ENCODE data around the gene MARK1. TPM values are rescaled to one million over a fixed set of nuclear protein-coding genes. Genes with fewer than 3 reads are reported as not detected.

Gene MARK1
- total and polyA plus RNA-seq, 9 donors, result 6.5 to 15.3 (median 11.7) TPM

- no CpG with 5 or more reads among the region's 1 CpG for WGBS (ENCODE audit: insufficient coverage)
- DNase-seq, result peak; percentile 45
- Histone ChIP-seq H3K4me3 (ENCODE audit: low read length) (no peak overlapping the region), H3K9me3 (replicated peaks; ENCODE audit: control insufficient read depth, low read depth, low read length) (no peaks in the 10 kb centered on the region), H3K27me3 (ENCODE audit: control insufficient read depth, insufficient read depth, low read length) (no peaks in the 10 kb centered on the region), H3K27ac (ENCODE audit: low read length) (no peak overlapping the region), H3K36me3 (ENCODE audit: control insufficient read depth, insufficient read depth, low read length) (no peaks in the 10 kb centered on the region), H3K4me1 (ENCODE audit: control insufficient read depth, insufficient read depth, low read length) (no peaks in the 10 kb centered on the region)
Measured at GRCh38 chr1:220500372-220500771, 27.6 kb upstream of the MARK1 start.

GRCh38 chr1:220504329-220504728 lies 23.6 kb upstream of the MARK1 start:
- 26% methylated on average over 3 of the region's 5 CpGs for WGBS (ENCODE audit: insufficient coverage)
- Histone ChIP-seq H3K9me3 (replicated peaks; ENCODE audit: control insufficient read depth, low read depth, low read length) (no peaks in the 10 kb centered on the region), H3K27ac (ENCODE audit: low read length) (no peak overlapping the region), H3K4me1 (ENCODE audit: control insufficient read depth, insufficient read depth, low read length) (no peaks in the 10 kb centered on the region), H3K27me3 (ENCODE audit: control insufficient read depth, insufficient read depth, low read length) (no peaks in the 10 kb centered on the region), H3K36me3 (ENCODE audit: control insufficient read depth, insufficient read depth, low read length) (no peaks in the 10 kb centered on the region), H3K4me3 (ENCODE audit: low read length) (no peak overlapping the region)
- peak; percentile 17 for DNase-seq

GRCh38 chr1:220507085-220507484 lies 20.9 kb upstream of the MARK1 start:
- no peak for DNase-seq

GRCh38 chr1:220511179-220511578 lies 16.8 kb upstream of the MARK1 start:
- no peak for DNase-seq
- Histone ChIP-seq H3K36me3 (ENCODE audit: control insufficient read depth, insufficient read depth, low read length) (no peaks in the 10 kb centered on the region), H3K27me3 (ENCODE audit: control insufficient read depth, insufficient read depth, low read length) (no peaks in the 10 kb centered on the region), H3K4me1 (ENCODE audit: control insufficient read depth, insufficient read depth, low read length) (no peaks in the 10 kb centered on the region), H3K9me3 (replicated peaks; ENCODE audit: control insufficient read depth, low read depth, low read length) (no peaks in the 10 kb centered on the region), H3K27ac (ENCODE audit: low read length) (no peak overlapping the region), H3K4me3 (ENCODE audit: low read length) (no peak overlapping the region)
- 86% methylated on average over 3 of the region's 4 CpGs for WGBS (ENCODE audit: insufficient coverage)

More at GRCh38 chr1:220507085-220507484, 20.9 kb upstream of the MARK1 start:
- 90% methylated on average over 1 of the region's 5 CpGs for WGBS (ENCODE audit: insufficient coverage)
- Histone ChIP-seq H3K36me3 (ENCODE audit: control insufficient read depth, insufficient read depth, low read length) (no peaks in the 10 kb centered on the region), H3K4me3 (ENCODE audit: low read length) (no peak overlapping the region), H3K27ac (ENCODE audit: low read length) (no peak overlapping the region), H3K9me3 (replicated peaks; ENCODE audit: control insufficient read depth, low read depth, low read length) (no peaks in the 10 kb centered on the region), H3K27me3 (ENCODE audit: control insufficient read depth, insufficient read depth, low read length) (no peaks in the 10 kb centered on the region), H3K4me1 (ENCODE audit: control insufficient read depth, insufficient read depth, low read length) (no peaks in the 10 kb centered on the region)

GRCh38 chr1:220511785-220512184 lies 16.2 kb upstream of the MARK1 start:
- 57% methylated on average over 4 of the region's 4 CpGs for WGBS (ENCODE audit: insufficient coverage)
- H3K4me1 ChIP-seq (ENCODE audit: control insufficient read depth, insufficient read depth, low read length), result no peaks in the 10 kb centered on the region
- H3K36me3 ChIP-seq (ENCODE audit: control insufficient read depth, insufficient read depth, low read length), result no peaks in the 10 kb centered on the region
- no peaks in the 10 kb centered on the region for H3K9me3 ChIP-seq (replicated peaks; ENCODE audit: control insufficient read depth, low read depth, low read length)
- no peak overlapping the region for H3K4me3 ChIP-seq (ENCODE audit: low read length)
- DNase-seq, result no peak
- H3K27ac ChIP-seq (ENCODE audit: low read length), result no peak overlapping the region
- H3K27me3 ChIP-seq (ENCODE audit: control insufficient read depth, insufficient read depth, low read length), result no peaks in the 10 kb centered on the region

- Histone ChIP-seq H3K27ac (ENCODE audit: low read length) (no peak overlapping the region), H3K4me1 (ENCODE audit: control insufficient read depth, insufficient read depth, low read length) (no peaks in the 10 kb centered on the region), H3K27me3 (ENCODE audit: control insufficient read depth, insufficient read depth, low read length) (no peaks in the 10 kb centered on the region), H3K4me3 (ENCODE audit: low read length) (no peak overlapping the region), H3K36me3 (ENCODE audit: control insufficient read depth, insufficient read depth, low read length) (no peaks in the 10 kb centered on the region), H3K9me3 (replicated peaks; ENCODE audit: control insufficient read depth, low read depth, low read length) (no peaks in the 10 kb centered on the region)
- DNase-seq, result no peak
- WGBS (ENCODE audit: insufficient coverage), result no CpG with 5 or more reads among the region's 4 CpGs
Measured at GRCh38 chr1:220513834-220514233, 14.1 kb upstream of the MARK1 start.

GRCh38 chr1:220514256-220514655 lies 13.7 kb upstream of the MARK1 start:
- no CpG with 5 or more reads among the region's 2 CpGs for WGBS (ENCODE audit: insufficient coverage)
- Histone ChIP-seq H3K36me3 (ENCODE audit: control insufficient read depth, insufficient read depth, low read length) (no peaks in the 10 kb centered on the region), H3K27me3 (ENCODE audit: control insufficient read depth, insufficient read depth, low read length) (no peaks in the 10 kb centered on the region), H3K4me1 (ENCODE audit: control insufficient read depth, insufficient read depth, low read length) (no peaks in the 10 kb centered on the region), H3K4me3 (ENCODE audit: low read length) (no peak overlapping the region), H3K27ac (ENCODE audit: low read length) (no peak overlapping the region), H3K9me3 (replicated peaks; ENCODE audit: control insufficient read depth, low read depth, low read length) (no peaks in the 10 kb centered on the region)
- DNase-seq, result no peak

- no peak overlapping the region for H3K4me3 ChIP-seq (ENCODE audit: low read length)
- H3K27ac ChIP-seq (ENCODE audit: low read length), result peak overlapping the region; percentile 24
- H3K27me3 ChIP-seq (ENCODE audit: control insufficient read depth, insufficient read depth, low read length), result no peaks in the 10 kb centered on the region
- no peaks in the 10 kb centered on the region for H3K36me3 ChIP-seq (ENCODE audit: control insufficient read depth, insufficient read depth, low read length)
- H3K4me1 ChIP-seq (ENCODE audit: control insufficient read depth, insufficient read depth, low read length), result no peaks in the 10 kb centered on the region
- DNase-seq, result no peak
- WGBS (ENCODE audit: insufficient coverage), result 78% methylated on average over 3 of the region's 6 CpGs
- no peaks in the 10 kb centered on the region for H3K9me3 ChIP-seq (replicated peaks; ENCODE audit: control insufficient read depth, low read depth, low read length)
Measured at GRCh38 chr1:220516014-220516721, 11.8 kb upstream of the MARK1 start.

GRCh38 chr1:220516722-220517042 lies 11.3 kb upstream of the MARK1 start:
- H3K36me3 ChIP-seq (ENCODE audit: control insufficient read depth, insufficient read depth, low read length), result no peaks in the 10 kb centered on the region
- DNase-seq, result no peak
- no CpG with 5 or more reads among the region's 2 CpGs for WGBS (ENCODE audit: insufficient coverage)
- H3K27ac ChIP-seq (ENCODE audit: low read length), result no peak overlapping the region
- H3K27me3 ChIP-seq (ENCODE audit: control insufficient read depth, insufficient read depth, low read length), result no peaks in the 10 kb centered on the region
- no peak overlapping the region for H3K4me3 ChIP-seq (ENCODE audit: low read length)
- no peaks in the 10 kb centered on the region for H3K9me3 ChIP-seq (replicated peaks; ENCODE audit: control insufficient read depth, low read depth, low read length)
- no peaks in the 10 kb centered on the region for H3K4me1 ChIP-seq (ENCODE audit: control insufficient read depth, insufficient read depth, low read length)

- Histone ChIP-seq H3K9me3 (replicated peaks; ENCODE audit: control insufficient read depth, low read depth, low read length) (no peaks in the 10 kb centered on the region), H3K4me1 (ENCODE audit: control insufficient read depth, insufficient read depth, low read length) (no peaks in the 10 kb centered on the region), H3K36me3 (ENCODE audit: control insufficient read depth, insufficient read depth, low read length) (no peaks in the 10 kb centered on the region), H3K4me3 (ENCODE audit: low read length) (no peak overlapping the region), H3K27me3 (ENCODE audit: control insufficient read depth, insufficient read depth, low read length) (peaks cover 2% of the 10 kb centered on the region), H3K27ac (ENCODE audit: low read length) (no peak overlapping the region)
- DNase-seq, result no peak
- 100% methylated on average over 1 of the region's 1 CpG for WGBS (ENCODE audit: insufficient coverage)
Measured at GRCh38 chr1:220521778-220522177, 6.2 kb upstream of the MARK1 start.

GRCh38 chr1:220526294-220526693 lies 1.6 kb upstream of the MARK1 start:
- no peak for DNase-seq
- WGBS (ENCODE audit: insufficient coverage), result 70% methylated on average over 2 of the region's 7 CpGs
- peaks cover 6% of the 10 kb centered on the region for H3K4me1 ChIP-seq (ENCODE audit: control insufficient read depth, insufficient read depth, low read length)
- no peaks in the 10 kb centered on the region for H3K36me3 ChIP-seq (ENCODE audit: control insufficient read depth, insufficient read depth, low read length)
- peaks cover 16% of the 10 kb centered on the region for H3K27me3 ChIP-seq (ENCODE audit: control insufficient read depth, insufficient read depth, low read length)
- H3K4me3 ChIP-seq (ENCODE audit: low read length), result no peak overlapping the region
- H3K9me3 ChIP-seq (replicated peaks; ENCODE audit: control insufficient read depth, low read depth, low read length), result no peaks in the 10 kb centered on the region
- no peak overlapping the region for H3K27ac ChIP-seq (ENCODE audit: low read length)
